Left ventricle myocardium inferior (tissue), 1 donor: ENCODE data around the gene NIP7. TPM values are rescaled to one million over a fixed set of nuclear protein-coding genes. Genes with fewer than 3 reads are reported as not detected.

ENCODE experiments used
- DNase-seq: peaks from one replicate; pipeline ENCODE4 v3.0.0-alpha.2; 2020
- H3K27ac ChIP-seq: fragments of 200-600 bp; replicated peaks from 2 replicates; pipeline ENCODE4 v1.8.0; 2021
- H3K27me3 ChIP-seq: fragments of 200-600 bp; 2 replicates; pipeline ENCODE4 v1.8.0; 2021; ENCODE audit warnings: low read depth
- H3K36me3 ChIP-seq: fragments of 200-600 bp; 2 replicates; pipeline ENCODE4 v1.8.0; 2021
- H3K4me1 ChIP-seq: fragments of 200-600 bp; 2 replicates; pipeline ENCODE4 v1.8.0; 2021
- H3K4me3 ChIP-seq: fragments of 200-600 bp; 2 replicates; pipeline ENCODE4 v1.8.0; 2021; ENCODE audit warnings: mild to moderate bottlenecking, moderate library complexity
- H3K9me3 ChIP-seq: fragments of 200-600 bp; replicated peaks from 2 replicates; pipeline ENCODE4 v1.8.0; 2021
- intact Hi-C: fragments of 100-400 bp; cut with micrococcal nuclease; formaldehyde crosslinking; loops from one replicate; pipeline ENCODE4 v1.11.0; 2022
- total RNA-seq: library from RNA; stranded (reverse); fragmentation: NEBNext Ultra II Directional; extraction: Animal tissue kit (Norgen Biotek cat#: 25700); gene quantifications from one replicate; pipeline ENCODE4 v1.2.1, GENCODE V29; 2021
- TF ChIP-seq, protein P1 (sequence below): fragments of 200-600 bp; IDR thresholded peaks from 2 replicates; pipeline ENCODE4 v1.8.0; 2021; ENCODE audit warnings: antibody characterized with exemption, mild to moderate bottlenecking, borderline replicate concordance
- donor health status: DM: no; HTN: yes; CAD: no; lungs with severe emphysema.

The NIP7 gene
- total RNA-seq, 1 donor from 2014 or later, result 8.2 TPM

DNA sequence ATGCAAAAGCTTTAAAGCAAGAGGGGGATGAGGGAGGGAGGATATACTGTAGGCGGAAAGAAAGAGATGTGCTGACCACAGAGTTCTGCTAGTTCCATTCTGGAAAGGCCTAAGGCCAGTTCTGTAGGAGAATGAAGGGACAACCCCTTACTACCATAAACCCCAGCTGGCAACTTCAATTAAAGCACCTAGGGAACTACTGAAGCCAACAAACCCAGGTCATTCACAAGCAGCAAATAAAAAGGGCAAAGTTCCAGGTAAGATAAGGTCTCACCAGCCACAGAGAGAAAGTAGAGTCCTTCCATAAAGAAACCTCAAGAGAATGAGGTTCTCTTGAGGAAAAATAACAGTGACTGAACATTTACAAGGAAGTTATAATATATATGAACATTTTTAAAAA lies 33.4 kb downstream of the NIP7 start:
- H3K4me3 ChIP-seq, result no peak overlapping the region
- intact Hi-C loops, result no loop called here
- TF ChIP-seq, protein P1, sequence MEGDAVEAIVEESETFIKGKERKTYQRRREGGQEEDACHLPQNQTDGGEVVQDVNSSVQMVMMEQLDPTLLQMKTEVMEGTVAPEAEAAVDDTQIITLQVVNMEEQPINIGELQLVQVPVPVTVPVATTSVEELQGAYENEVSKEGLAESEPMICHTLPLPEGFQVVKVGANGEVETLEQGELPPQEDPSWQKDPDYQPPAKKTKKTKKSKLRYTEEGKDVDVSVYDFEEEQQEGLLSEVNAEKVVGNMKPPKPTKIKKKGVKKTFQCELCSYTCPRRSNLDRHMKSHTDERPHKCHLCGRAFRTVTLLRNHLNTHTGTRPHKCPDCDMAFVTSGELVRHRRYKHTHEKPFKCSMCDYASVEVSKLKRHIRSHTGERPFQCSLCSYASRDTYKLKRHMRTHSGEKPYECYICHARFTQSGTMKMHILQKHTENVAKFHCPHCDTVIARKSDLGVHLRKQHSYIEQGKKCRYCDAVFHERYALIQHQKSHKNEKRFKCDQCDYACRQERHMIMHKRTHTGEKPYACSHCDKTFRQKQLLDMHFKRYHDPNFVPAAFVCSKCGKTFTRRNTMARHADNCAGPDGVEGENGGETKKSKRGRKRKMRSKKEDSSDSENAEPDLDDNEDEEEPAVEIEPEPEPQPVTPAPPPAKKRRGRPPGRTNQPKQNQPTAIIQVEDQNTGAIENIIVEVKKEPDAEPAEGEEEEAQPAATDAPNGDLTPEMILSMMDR, result no peak
- DNase-seq, result no peak
- H3K27ac ChIP-seq, result no peak overlapping the region
- H3K36me3 ChIP-seq, result peaks cover 66% of the 10 kb centered on the region
- H3K4me1 ChIP-seq, result no peaks in the 10 kb centered on the region
- H3K27me3 ChIP-seq, result no peaks in the 10 kb centered on the region
- no peaks in the 10 kb centered on the region for H3K9me3 ChIP-seq

- Histone ChIP-seq H3K27me3 (no peaks in the 10 kb centered on the region), H3K9me3 (no peaks in the 10 kb centered on the region), H3K36me3 (peaks cover 67% of the 10 kb centered on the region), H3K27ac (no peak overlapping the region), H3K4me3 (no peak overlapping the region), H3K4me1 (peaks cover 10% of the 10 kb centered on the region)
- intact Hi-C loops, result no loop called here
- no peak for DNase-seq
- TF ChIP-seq, protein P1, result no peak
These were observed 37.0 kb downstream of the NIP7 start for GRCh38 chr16:69376393-69377059.

- intact Hi-C loops, result no loop called here
- Histone ChIP-seq H3K36me3 (peaks cover 70% of the 10 kb centered on the region), H3K9me3 (no peaks in the 10 kb centered on the region), H3K27me3 (no peaks in the 10 kb centered on the region), H3K4me1 (peaks cover 23% of the 10 kb centered on the region), H3K4me3 (no peak overlapping the region), H3K27ac (no peak overlapping the region)
- TF ChIP-seq, protein P1, result no peak
- no peak for DNase-seq
These were observed 38.5 kb downstream of the NIP7 start for GRCh38 chr16:69378036-69378435.

DNA sequence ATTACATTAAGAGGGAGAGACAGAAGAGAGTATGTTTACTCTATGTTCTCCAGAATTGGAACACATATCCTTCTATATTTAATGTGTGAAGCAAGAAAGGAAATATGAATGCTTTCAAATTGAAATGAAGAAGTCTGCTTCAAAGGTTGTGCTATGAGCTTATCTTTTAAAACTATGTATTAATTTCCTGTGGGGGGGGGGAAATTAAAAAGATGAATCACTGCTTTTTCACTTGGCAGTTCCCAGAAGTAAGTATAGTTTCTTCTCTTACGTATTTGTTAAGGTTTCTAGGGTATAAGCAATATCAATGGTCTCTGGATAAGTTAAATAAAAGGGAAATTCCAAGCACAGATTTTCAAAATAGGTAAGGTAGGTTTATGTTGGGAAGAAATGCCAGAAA lies 39.2 kb downstream of the NIP7 start:
- H3K27me3 ChIP-seq, result no peaks in the 10 kb centered on the region
- TF ChIP-seq, protein P1, result no peak
- peaks cover 29% of the 10 kb centered on the region for H3K4me1 ChIP-seq
- no peak for DNase-seq
- no peaks in the 10 kb centered on the region for H3K9me3 ChIP-seq
- H3K4me3 ChIP-seq, result no peak overlapping the region
- peaks cover 72% of the 10 kb centered on the region for H3K36me3 ChIP-seq
- intact Hi-C loops, result no loop called here
- no peak overlapping the region for H3K27ac ChIP-seq

GRCh38 chr16:69381231-69381630 lies 41.7 kb downstream of the NIP7 start:
- DNase-seq, result no peak
- intact Hi-C loops, result no loop called here
- Histone ChIP-seq H3K4me3 (no peak overlapping the region), H3K9me3 (no peaks in the 10 kb centered on the region), H3K36me3 (peaks cover 69% of the 10 kb centered on the region), H3K27me3 (no peaks in the 10 kb centered on the region), H3K4me1 (peaks cover 50% of the 10 kb centered on the region), H3K27ac (no peak overlapping the region)
- TF ChIP-seq, protein P1, result no peak

DNA sequence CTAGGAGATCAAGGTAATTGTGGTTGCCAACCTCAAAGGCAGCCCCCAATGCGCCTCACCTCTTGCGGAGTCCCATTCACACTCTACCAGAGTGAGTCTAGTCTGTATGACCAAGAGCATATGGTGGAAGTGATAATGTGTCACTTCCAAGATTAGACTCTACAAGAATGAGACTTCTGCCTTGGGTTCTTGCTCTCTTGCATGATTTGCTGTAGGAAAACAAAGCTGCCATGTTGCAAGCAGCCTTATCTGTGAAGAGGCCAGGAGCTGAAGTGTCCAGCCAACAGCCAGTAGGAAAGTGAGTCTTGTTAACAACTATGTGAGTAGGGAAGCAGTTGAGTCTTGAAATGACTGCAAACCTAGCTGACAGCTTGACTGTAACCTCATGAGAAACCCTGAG lies 42.8 kb downstream of the NIP7 start:
- H3K4me1 ChIP-seq, result peaks cover 52% of the 10 kb centered on the region
- TF ChIP-seq, protein P1, result no peak
- H3K4me3 ChIP-seq, result no peak overlapping the region
- no peak for DNase-seq
- intact Hi-C loops, result no loop called here
- peaks cover 68% of the 10 kb centered on the region for H3K36me3 ChIP-seq
- H3K9me3 ChIP-seq, result no peaks in the 10 kb centered on the region
- H3K27ac ChIP-seq, result peak overlapping the region; percentile 13
- H3K27me3 ChIP-seq, result no peaks in the 10 kb centered on the region
